ENCODE measurements around the gene SLC5A4.

Gene SLC5A4

DNA sequence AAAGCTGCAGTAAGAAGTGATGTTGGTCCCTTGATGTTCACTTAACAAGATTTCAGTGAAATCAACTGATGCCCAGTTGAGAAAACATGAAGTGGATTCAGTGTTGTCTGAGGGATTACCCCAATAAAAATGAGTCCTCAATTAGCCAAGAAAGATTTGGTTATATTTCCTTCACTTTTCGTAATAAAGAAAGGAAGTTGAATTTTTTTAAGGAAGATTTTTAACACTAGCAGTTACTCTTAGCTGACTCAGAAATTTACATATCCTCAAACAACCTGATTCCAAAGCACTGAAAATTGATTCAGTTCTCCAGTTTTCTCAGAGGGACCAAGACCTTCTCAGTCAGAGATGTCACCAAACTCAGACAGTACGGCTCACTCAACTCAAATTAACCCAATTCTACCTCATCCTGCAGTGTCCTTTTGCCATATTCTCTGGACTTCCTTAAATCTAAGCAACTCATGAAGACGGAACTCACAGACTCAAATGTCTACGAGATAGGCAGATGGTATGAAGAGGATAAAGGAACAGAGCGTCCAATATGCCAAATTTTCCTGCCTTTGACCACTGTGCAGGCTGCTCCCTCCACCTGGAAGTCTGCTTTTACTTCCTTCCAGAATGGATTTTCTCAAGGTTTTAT, 22.8 kb downstream of the SLC5A4 start:
- peak; percentile 28 to 71 (median 64) for DNase-seq

DNA sequence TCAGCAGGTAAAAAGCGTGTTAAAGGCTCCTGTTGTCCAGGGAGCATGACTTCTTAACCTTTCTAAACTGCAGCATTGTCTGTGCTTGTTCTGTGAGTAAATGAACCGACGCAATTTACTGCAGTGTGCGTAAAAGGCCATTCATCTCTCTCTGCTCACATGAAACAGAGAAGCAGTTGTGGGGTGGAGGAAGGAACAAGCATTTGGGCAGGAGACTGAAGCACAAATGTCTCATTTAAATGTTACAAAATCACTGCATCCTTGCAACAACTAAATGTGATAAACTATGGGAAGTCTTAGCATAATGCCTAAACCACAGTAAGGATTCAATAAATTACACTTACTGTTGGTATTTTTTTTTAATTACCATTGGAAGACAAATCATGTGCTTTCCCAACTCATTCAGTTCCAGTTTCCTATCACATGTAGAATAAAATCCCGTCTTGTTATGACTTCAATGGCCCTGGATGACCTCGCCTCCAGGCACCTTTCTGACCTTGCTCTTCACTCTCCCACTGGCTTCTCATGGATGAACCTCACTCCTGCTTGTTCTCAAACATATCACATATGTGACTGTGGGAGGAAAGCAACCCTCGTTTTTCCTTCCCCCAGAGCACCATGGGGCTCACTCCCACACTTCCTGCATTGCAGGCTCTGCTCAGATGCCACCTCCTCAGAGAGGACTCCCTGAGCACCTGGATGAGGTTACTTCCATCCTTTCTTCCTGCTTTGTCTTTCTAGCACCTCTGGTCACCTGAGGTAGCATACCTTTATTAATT, 28.6 kb downstream of the SLC5A4 start:
- peak; percentile 44 to 71 (median 70) for DNase-seq

DNA sequence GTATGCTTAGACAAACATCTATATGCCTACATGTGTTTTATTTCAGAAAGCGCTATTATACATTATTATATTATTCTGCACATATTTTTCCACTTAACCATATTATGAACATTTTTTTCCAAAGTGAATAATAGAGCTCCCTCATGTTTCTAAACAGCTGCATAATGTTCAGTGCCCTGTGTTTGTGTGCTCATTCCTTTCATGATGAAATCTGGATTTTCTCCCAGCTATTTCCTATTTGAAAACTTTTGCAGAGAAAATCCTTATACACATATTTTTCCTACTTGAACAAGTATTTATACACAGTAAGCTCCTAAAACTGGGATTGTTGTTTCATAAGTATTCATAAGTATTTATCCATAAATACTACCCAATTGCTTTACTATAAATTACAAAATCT, 32.2 kb downstream of the SLC5A4 start:
- DNase-seq: no peak

DNA sequence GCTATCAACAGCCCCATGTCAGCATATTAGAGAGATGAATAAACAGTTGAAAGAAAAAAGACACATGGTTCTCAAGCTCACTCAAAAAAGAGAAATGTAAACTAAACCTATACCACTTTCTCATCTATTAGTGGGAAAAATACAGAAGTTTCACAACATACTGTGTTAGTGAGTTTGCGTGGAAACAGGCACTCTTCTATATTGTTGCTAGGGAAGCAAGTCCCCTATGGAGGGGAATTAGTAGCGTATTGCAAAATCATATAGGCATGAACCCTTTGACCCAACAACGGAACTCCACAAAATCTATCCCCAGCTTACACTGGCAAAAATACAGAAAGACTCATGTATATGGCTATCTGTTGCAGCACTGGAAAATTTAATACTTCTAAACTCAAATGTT, 36.1 kb downstream of the SLC5A4 start:
- peak; percentile 70 to 90 (median 85) for DNase-seq

DNA sequence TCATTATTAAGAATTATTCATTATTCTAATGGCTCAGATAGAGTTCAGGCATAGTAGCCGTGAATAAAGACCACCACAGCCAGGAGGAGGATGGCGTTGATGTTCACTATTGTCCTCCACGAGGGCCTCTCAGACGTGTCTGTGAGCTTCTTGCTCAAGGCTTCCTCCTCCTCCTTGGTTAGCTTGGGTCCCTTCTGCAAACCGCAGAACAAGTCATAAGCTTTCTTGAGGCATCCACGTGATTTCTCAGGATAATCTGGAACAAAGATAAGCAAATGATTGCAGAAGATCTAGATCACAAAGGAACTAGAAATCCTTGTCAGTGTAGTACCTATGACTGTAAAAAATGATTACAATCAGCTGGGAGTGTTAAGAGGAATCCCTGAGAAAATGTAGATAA, 36.7 kb downstream of the SLC5A4 start:
- peak; percentile 81 to 85 (median 84) for DNase-seq

DNA sequence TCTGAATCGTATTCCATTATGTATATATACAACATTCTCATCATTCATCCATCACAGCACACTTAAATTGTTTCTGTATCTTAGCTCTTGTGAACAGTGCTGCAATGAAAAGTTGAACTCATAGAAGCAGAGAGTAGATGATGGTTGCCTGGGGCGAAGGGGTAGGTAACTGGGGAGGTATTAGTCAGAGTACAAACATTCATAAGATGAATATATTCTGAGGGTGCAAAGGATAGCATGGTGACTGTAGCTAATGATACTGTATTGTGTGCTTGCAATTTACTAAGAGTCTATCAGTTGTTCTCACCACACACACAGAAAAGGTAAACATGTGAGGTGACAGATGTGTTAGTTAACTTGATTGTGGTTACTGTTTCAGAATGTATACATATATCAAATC, 37.7 kb downstream of the SLC5A4 start:
- DNase-seq: no peak

DNA sequence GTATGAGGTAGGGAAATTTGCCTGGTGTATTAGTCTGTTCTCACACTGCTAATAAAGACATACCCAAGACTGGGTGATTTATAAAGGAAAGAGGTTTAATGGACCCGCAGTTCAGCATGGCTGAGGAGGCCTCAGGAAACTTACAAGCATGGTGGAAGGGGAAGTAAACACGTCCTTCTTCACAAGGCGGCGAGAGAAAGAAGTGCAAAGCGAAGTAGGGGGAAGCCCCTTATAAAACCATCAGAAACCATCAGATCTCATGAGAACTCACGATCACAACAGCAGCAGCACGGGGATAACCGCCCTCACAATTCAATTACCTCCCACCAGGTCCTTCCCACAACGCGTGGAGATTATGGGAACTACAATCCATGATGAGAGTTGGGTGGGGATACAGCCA, 38.2 kb downstream of the SLC5A4 start:
- DNase-seq: no peak

DNA sequence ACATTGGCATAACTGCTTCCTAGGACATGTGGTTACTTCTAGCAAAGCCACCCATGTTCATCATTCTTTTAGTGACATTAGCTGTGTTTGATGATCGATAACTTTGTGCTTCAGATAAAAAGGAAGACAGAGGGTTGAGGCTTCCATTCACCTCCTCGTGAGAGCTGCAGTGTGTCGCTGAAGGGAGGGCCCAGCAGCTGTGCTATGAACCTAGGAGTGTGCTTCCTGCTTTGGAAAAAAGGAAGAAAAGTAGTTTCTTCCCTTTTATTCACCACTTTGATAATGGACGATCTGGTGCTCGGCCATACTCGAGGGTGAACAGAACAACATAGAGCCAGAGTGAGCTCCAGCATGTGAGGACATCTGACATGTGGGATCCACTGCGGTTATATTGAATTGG, 44.1 kb downstream of the SLC5A4 start:
- DNase-seq: peak; percentile 25 to 41 (median 39)

DNA sequence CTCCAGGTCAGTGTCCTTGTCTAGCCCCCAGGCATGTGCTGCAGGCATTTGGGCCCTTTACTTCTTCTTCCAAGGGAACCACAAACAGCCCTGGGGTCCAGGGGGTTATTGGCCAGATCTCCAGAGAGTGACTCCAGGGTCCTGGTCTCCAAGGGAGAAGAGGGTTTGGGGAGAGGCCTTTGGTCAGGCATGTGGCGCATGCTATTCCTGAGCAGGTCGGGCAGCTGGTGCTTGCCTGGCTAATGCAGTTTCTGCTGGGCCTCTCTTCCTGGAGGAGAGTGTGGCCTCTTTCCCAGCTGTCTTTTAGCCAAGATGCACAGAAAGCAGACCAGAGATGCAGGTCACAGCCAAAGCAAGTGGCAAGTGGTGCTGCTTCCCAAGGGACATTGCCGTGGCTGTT, 46.5 kb downstream of the SLC5A4 start:
- no peak for DNase-seq

DNA sequence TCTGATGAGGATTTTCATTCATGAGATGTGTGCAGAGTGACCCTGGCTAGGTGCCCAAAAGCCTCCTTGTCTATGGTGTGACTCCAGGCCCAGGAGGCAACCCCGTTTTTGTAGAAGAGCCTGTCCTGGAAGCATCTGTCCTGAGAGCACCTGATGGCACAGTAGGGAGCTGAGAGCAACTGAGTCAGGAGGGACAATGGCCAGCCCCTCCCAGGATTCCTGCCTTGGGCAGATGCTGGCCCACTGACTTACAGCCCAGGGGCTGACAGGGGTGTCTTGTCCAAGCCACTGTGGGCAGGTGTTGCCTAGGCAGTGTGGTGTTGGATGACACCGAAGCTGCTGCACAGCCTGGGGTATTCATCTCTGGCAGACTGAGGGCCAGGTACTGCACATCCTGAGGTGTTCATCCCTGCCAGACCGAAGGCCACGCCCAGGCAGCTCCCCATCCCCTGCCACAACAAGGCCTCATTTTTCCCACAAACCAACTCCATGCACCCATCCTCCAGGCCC, 47.1 kb downstream of the SLC5A4 start:
- DNase-seq: no peak

DNA sequence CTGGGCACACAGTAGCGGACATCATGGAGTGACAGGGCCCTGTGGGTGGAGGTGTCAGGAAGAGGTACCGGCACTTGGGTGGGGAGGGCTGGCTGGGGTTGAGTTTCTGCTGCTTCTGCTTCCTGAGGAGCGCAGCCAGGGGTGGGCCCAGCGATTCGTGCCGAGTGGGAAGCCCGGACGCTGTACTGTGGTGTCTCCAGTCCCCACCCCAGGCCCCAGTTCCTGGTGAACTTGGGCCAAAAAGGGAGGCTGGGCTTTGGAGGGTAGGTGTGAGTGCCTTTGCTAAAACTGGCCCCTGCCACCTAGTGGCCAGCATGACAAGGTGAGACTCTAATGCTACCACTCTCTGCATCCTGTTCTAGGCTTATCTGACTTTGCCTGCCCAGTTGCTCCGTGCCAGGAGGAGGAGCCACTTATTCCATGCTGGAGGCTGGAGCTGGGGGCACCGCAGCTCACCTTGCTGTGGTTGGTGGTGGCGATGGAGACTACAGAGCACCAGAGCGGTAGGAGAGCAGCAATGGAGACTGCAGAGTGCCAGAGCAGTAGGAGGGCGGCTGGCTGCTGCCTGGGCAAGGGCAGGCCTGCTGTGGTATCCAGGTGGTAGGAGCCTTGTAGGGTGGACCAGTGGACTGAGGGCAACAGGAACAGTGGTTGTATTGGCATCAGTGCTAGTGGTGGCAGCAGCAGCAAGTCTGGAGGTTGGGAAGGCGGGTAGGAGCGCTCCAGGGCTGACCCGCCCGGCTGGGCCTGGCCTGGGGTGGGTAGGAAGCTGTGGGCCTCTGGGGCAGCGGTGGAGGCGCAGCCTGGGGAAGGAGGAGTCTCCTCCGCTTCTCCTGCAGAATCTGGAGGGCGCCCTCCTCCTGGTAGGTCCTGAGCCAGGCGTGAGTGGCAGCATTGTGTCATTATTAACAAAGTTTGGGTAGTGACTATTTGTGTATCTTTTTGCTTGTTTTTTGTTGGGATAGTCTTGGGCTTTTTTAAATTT, 48.1 kb downstream of the SLC5A4 start:
- peak; percentile 33 to 62 (median 42) for DNase-seq

DNA sequence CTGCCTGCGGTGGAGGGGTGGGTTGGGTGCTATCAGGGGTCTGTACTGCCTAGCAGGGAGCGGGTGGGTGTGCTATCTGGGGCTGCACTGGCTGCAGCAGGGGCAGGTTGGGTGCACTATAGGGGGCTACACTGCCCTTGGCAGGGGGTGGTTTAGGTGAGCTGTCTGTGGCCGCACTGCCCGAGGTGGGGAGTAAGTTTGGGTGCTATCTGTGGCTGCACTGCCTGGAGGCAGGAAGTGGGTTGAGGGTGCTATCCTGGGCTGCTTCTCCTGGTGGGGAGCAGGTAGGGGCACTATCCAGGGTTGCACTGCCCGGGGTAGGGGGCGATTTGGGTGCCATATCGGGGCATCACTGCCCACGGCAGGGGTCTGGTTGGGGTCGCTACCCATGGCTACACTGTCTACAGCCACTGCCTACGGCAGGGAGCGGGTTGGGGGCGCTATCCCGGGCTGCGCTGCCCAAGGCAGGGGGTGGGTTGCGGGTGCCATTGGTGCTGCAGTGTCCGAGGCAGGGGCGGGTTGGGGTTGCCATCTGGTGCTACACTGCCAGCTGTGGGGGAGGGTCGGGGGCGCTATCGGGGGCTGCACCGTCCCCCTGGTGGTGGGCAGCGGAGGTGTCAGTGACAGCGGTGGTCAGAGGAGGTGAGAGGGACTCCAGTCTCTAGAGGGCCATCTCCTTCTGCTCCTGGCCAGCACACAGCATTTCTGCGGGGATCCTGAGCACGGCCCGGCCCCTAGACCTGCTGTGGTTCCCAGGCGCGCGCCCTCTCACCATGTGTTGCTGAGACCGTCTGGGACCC, 49.0 kb downstream of the SLC5A4 start:
- no peak for DNase-seq

DNA sequence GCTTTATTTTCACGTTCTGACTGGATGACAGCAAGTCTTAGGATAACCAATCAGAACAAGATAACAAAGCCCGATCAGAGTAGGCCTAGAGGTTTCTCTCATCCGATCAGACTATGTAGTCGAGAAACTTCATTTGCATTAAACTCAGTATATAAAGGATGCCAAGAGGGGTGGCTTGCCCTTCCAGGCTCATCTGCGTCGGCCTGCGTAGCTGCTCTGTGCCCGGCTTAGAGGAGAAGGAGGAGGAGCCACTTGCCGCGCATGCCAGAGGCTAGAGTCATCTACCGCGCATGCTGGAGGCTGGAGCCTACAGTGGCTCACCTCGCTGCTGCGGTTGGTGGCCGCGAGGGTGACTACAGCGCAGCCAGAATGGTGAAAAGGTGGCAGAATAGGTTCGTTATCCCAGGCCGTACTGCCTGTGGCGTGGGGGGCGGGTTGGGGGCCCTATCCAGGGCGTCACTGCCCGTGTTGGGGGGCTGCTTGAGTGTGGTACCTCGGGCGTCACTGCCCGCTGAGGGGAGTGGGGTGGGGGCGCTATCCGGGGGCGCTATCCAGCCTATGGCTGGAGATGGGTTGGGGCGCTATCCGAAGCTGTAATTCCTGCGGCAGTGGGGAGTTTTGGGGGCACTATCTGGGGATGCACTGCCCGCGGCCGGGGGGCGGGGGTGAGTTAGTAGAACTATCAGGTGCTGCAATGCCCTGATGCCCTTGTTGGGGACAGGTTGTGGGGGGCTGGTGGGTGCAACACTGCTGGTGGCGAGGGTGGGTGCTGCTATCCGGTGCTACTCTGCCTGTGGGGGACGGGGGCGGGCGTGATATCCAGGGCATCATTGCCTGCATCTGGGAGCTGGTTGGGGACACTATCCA, 50.1 kb downstream of the SLC5A4 start, which contains the start of gene RFPL2:
RFPL2 (minus strand) TSS at position 218 of the 867 bp plus-strand sequence. CDS start 2,622 bp downstream, outside the sequence.
- peak in 1 of 3 donors; percentile 15 for DNase-seq

DNA sequence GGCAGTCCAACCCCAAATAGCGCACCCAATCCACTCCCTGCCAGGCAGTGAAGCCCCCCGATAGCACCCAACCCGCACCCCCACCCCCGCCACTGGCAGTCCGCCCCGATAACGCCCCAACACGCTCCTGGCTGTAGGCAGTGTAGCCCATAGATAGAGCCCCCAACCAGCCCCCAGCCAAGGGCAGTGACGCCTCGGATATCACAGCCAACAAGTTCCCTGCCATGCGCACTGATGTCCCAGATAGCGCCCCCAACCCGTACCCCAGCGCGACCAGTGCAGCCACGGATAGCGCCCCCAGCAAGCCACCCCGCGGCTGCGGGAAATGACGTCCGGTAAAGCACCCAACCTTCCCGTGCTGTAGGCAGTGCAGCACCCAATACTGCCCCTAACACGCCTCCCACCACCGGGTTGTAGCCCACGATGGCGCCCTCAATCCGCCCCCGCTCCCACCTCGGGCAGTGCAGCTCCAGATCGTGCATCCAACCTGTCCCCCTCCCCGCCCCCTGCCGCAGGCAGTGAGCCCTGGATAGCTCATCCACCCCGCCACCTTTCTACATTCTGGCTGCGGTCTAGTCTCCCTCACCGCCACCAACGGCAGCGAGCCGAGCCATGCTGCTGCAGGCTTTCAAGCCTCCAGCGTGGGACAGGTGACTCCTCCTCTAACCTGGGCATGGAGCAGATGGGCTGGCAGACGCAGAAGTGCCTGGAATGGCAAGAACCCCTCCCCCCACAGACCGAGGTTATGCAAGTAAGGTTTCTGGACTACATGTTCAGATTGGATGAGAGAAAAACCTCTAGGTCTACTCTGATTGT, 50.9 kb downstream of the SLC5A4 start:
- DNase-seq: no peak

DNA sequence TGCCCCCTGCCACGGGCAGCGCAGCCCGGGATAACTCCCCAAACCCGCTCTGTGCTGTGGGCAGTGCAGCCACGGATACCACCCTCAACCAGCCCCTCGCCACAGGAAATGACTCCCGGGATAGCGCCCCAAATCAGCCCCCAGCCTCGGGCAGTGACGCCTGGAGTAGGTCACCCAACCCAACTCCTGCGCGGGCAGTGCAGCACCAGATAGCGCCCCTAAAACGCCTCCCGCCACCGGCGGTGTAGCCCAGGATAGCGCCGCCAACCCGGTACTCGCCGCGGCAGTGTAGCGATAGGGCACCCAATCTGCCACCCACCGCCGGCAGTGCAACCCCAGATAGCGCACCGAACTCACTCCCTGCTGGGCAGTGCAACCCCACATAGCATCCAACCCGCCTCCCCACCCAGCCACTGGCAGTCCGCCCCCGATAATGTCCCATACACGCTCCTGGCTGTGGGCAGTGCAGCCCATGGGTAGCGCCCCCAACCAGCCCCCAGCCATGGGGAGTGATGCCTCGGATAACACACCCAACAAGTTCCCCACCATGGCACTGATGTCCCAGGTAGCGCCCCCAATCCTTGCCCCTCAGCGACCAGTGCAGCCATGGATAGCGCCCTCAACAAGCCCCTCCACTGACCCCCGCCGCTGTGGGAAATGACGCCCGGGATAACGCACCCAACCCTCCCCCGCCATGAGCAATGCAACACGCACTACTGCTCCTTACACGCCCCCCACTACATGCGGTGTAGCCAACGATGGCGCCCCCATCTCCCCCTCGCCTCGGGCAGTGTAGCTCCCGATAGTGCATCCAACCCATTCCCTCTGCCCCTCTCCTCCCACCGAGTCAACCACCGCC, 51.7 kb downstream of the SLC5A4 start:
- no peak for DNase-seq

DNA sequence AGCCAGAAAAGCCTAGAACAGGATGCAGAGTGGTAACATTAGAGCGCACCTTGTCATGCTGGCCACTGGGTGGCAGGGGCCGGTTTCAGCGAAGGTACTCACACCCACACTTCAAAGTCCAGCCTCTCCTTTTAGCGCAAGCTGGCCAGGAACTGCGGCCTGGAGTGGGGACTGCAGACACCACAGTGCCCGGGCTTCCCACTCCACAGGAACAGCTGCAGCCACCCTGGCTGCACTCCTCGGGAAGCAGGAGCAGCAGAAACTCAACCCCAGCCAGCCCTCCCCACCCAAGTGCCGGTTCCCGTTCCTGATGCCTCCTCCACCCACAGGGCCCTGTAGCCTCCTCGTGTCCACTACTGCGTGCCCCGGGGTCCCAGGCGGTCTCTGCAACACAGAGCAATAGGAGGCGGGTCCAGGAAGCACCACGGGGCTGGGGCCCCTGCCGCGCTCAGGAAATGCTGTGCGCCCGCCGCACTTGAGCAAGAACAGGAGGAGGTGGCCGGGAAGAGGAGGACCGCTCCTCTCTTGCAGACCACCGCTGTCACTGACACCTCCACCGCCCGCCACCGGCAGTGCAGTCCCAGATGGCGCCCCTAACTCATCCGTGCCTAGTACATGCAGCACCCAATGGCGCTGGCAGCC, 52.5 kb downstream of the SLC5A4 start:
- peak; percentile 63 to 68 (median 67) for DNase-seq

DNA sequence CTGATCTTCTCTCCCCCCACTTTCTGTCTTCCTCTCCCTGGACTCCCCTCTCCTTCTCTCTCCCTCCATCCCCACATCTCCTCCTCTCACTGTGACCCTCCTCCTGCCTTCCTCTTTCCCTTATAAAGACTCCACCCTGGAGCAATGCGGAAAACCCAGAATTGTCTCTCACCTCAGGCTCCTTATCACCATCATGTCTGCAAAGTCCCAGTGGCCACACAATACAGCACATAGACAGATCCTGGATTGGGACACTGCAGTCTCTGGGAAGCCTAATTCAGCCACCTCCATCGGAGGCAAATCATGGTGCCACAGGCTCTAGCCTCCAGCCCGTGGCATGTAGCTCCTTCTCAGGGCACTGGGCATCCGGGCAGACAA, 53.0 kb downstream of the SLC5A4 start:
- no peak for DNase-seq

DNA sequence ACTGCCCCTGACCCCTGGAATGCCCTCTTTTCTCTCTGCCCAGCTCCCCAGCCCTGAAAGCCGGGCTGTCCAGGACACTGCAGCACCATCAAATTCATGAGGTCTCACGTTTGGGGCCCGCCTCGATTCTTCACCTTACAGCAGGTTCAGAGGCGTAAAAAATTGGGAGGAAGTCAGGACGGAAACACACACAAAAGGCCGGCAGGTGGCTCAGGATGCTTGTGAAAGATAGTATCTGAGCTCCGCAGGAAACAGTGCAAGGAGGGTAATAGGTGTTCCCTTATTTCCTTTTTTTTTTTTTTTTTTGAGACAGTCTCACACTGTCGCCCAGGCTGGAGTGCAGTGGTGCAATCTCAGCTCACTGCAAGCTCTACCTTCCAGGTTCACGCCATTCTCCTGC, 54.4 kb downstream of the SLC5A4 start:
- DNase-seq: no peak

DNA sequence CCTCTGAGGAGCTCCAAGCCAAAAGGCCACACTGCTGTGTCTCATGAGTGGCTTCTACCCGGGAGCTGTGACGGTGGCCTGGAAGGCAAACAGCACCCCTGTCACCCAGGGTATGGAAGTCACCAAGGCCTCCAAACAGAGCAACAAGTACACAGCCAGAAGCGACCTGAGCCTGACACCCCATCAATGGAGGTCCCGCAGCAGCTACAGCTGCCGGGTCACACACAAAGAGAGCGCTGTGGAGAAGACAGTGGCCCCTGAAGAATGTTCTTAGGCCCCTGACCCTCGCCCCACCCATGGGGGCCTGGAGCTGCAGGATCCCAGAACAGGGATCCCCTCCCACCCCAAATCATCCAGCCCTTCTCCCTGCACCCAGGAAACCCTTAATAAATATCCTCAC, 55.2 kb downstream of the SLC5A4 start:
- DNase-seq: no peak
